K562 (cell line): Measurements from ENCODE around the gene SYS1. TPM values are rescaled to one million over a fixed set of nuclear protein-coding genes. Genes with fewer than 3 reads are reported as not detected.

Experiments used
- ATAC-seq: fragments of 200-7000 bp; cut with Tn5 transposase; 3 replicates; pipeline ENCODE4 v1.9.1; 2020; ENCODE audit warnings: moderate library complexity
- BruUV-seq: library from RNA; stranded (reverse); fragments of 400-500 nt; replicated peaks from 2 replicates; lab custom pipeline; 2021; lab: Mats Ljungman, UMichigan
- CTCF ChIA-PET: fragments of 300-600 bp; formaldehyde crosslinking; extraction: SDS; loops from one replicate; lab custom pipeline; 2021; ENCODE audit warnings: low intra/inter-chr PET ratio; lab: Yijun Ruan, JAX
- POLR2A ChIA-PET: fragments of 300-600, 350-650 bp; sonication (Branson Sonifier 250); formaldehyde crosslinking; extraction: SDS; loops from one replicate; lab custom pipeline; 2021; ENCODE audit warnings: antibody characterized with exemption, inconsistent platforms; lab: Yijun Ruan, JAX
- DNase-seq, 4 experiments: peaks; one replicate each; pipeline versions ENCODE4 v3.0.0 to v3.0.0-alpha.2; 2011 to 2018; ENCODE audit warnings: low spot score in 3 of 4, mixed read lengths in 3 of 4; ENCODE audit errors: extremely low read depth in 1 of 4
- FAIRE-seq: peaks from 2 replicates; lab custom pipeline; 2011; peaks lifted over from hg19 to GRCh38; lab: Jason Lieb, UNC
- H2AFZ ChIP-seq: 2 replicates; pipeline ENCODE4 v1.6.0; 2011; ENCODE audit warnings: low read depth, low read length, control low read depth, inconsistent platforms
- H3K27ac ChIP-seq: fragments of 200-600 bp; 3 replicates; pipeline ENCODE4 v1.8.0; 2011; ENCODE audit warnings: low read depth, mild to moderate bottlenecking, control low read depth, inconsistent platforms, low read length, moderate library complexity, mixed read lengths; ENCODE audit errors: extremely low read depth
- H3K27me3 ChIP-seq, 2 experiments: fragments of 300-600 bp in 1 of 2; 2 replicates in 1 of 2; 3 replicates in 1 of 2; pipeline versions ENCODE4 v1.6.0 to v1.8.0; 2011; ENCODE audit warnings: inconsistent platforms in 2 of 2, low read length in 2 of 2, mild to moderate bottlenecking in 1 of 2, mixed read lengths in 1 of 2, moderate library complexity in 1 of 2; ENCODE audit not compliant: control insufficient read depth in 2 of 2, insufficient read depth in 2 of 2
- H3K36me3 ChIP-seq: fragments of 300-600 bp; 3 replicates; pipeline ENCODE4 v1.8.0; 2011; ENCODE audit warnings: mild to moderate bottlenecking, low read length, inconsistent platforms; ENCODE audit not compliant: control insufficient read depth, insufficient read depth
- H3K4me1 ChIP-seq, 2 experiments: fragments of 200-600 bp in 1 of 2; replicated peaks in 1 of 2; 2 replicates in 1 of 2; 3 replicates in 1 of 2; pipeline versions ENCODE4 v1.5.1 to v1.8.0; 2011; ENCODE audit warnings: inconsistent platforms in 2 of 2, low read length in 2 of 2, mild to moderate bottlenecking in 1 of 2, mixed read lengths in 1 of 2, moderate library complexity in 1 of 2; ENCODE audit not compliant: control insufficient read depth in 2 of 2, insufficient read depth in 2 of 2
- H3K4me2 ChIP-seq: 2 replicates; pipeline ENCODE4 v1.6.1; 2011; ENCODE audit warnings: low read length, control low read depth, inconsistent platforms, mixed read lengths; ENCODE audit not compliant: insufficient read depth
- H3K4me3 ChIP-seq: fragments of 200-600 bp; sonication (generic), shearing (Covaris generic); 2 replicates; pipeline ENCODE4 v1.5.1; 2016; ENCODE audit warnings: control low read depth, inconsistent platforms
- H3K79me2 ChIP-seq: fragments of 200-600 bp; 3 replicates; pipeline ENCODE4 v1.8.0; 2011; ENCODE audit warnings: low read length, inconsistent platforms; ENCODE audit not compliant: control insufficient read depth, insufficient read depth
- H3K9ac ChIP-seq, 2 experiments: 2 replicates each; pipeline versions ENCODE4 v1.6.0 to v1.6.1; 2011; ENCODE audit warnings: low read depth in 2 of 2, low read length in 2 of 2, control low read depth in 1 of 2, inconsistent platforms in 1 of 2, mild to moderate bottlenecking in 1 of 2, mixed read lengths in 1 of 2; ENCODE audit not compliant: insufficient read depth in 1 of 2
- H3K9me1 ChIP-seq: one replicate; pipeline ENCODE4 v1.6.0; 2011; ENCODE audit warnings: inconsistent platforms, mild to moderate bottlenecking, low read length, moderate library complexity; ENCODE audit not compliant: control insufficient read depth, insufficient read depth
- H3K9me3 ChIP-seq: replicated peaks from 2 replicates; pipeline ENCODE4 v1.5.1; 2011; ENCODE audit warnings: low read depth, low read length, inconsistent platforms; ENCODE audit not compliant: control insufficient read depth, insufficient read depth
- H4K20me1 ChIP-seq: replicated peaks from 2 replicates; pipeline ENCODE4 v1.6.1; 2011; ENCODE audit warnings: low read length, inconsistent platforms, mixed read lengths; ENCODE audit not compliant: control insufficient read depth, insufficient read depth
- ADNP ChIP-seq: fragments of 200-800 bp; sonication (Bioruptor generic); IDR thresholded peaks from 2 replicates; pipeline ENCODE4 v1.6.1; 2016; ENCODE audit warnings: missing genetic modification characterization, missing compliant biosample characterization
- BRCA1 ChIP-seq, 2 experiments: fragments of 450-650 bp in 1 of 2; sonication (generic) in 1 of 2; formaldehyde crosslinking in 1 of 2; IDR thresholded peaks; 2 replicates each; pipeline versions ENCODE4 v1.5.0 to v1.6.1; 2017 to 2020; ENCODE audit warnings: mild to moderate bottlenecking in 1 of 2, missing genetic modification reagents in 1 of 2
- MEF2D ChIP-seq: conservative IDR thresholded peaks from 2 replicates; pipeline ENCODE4 v1.6.1; 2016; ENCODE audit warnings: low read depth, missing genetic modification characterization, missing compliant biosample characterization
- NR4A1 ChIP-seq, 2 experiments: fragments of 250-450 bp in 1 of 2; fragments of 450-650 bp in 1 of 2; sonication (Bioruptor Pico) in 1 of 2; IDR thresholded peaks; 2 replicates each; pipeline versions ENCODE4 v1.4.0 to v1.6.1; 2016 to 2020; ENCODE audit warnings: mild to moderate bottlenecking in 2 of 2, missing compliant biosample characterization in 1 of 2, missing genetic modification characterization in 1 of 2, moderate library complexity in 1 of 2
- PHF20 ChIP-seq: fragments of 450-650 bp; IDR thresholded peaks from 2 replicates; pipeline ENCODE4 v1.6.1; 2018; ENCODE audit not compliant: partially characterized antibody
- PKNOX1 ChIP-seq: fragments of 450-650 bp; IDR thresholded peaks from 2 replicates; pipeline ENCODE4 v1.6.1; 2016
- ZC3H11A ChIP-seq: IDR thresholded peaks from 2 replicates; pipeline ENCODE4 v1.6.1; 2012; ENCODE audit warnings: low read depth, low read length, improper control_type of control experiment
- ZNF644 ChIP-seq: fragments of 200-800 bp; sonication (Bioruptor generic); IDR thresholded peaks from 2 replicates; pipeline ENCODE4 v1.6.1; 2016; ENCODE audit warnings: low read depth, missing genetic modification characterization, missing compliant biosample characterization
- WGBS: fragments of 100-300 bp; shearing (Covaris generic); methylation state at CpG from one replicate; pipeline ENCODE4 v1.1.6; 2016; ENCODE audit warnings: low coverage, mixed read lengths; ENCODE audit not compliant: insufficient coverage; ENCODE audit errors: missing lambda C conversion rate; 5-methylcytosine and 5-hydroxymethylcytosine counted together
- in situ Hi-C: fragments of 300-500 bp; cut with MboI; formaldehyde crosslinking; loops from 4 replicates; pipeline ENCODE4 v1.15.0; 2018; ENCODE audit warnings: inconsistent platforms, mixed read lengths
- intact Hi-C: fragments of 100-400 bp; cut with micrococcal nuclease; formaldehyde crosslinking; loops from 2 replicates; pipeline ENCODE4 v1.14.2; 2022
- polyA plus RNA-seq, 8 experiments: library from polyadenylated mRNA; depleted of rRNA in 4 of 8; stranded (reverse) in 5 of 8; unstranded in 3 of 8; fragments of >200 nt; fragmentation: Nextera tagmentation in 2 of 8; fragmentation: Illumina TruSeq in 1 of 8; extraction: Ambion mirVana in 2 of 8; extraction: Trizol in 1 of 8; gene quantifications; 2 replicates each; pipeline versions ENCODE4 v1.2.1 to v1.2.3, GENCODE V29; 2011 to 2014; ENCODE audit warnings: inconsistent platforms in 1 of 8, missing spikeins in 1 of 8
- total RNA-seq, 7 experiments: library from RNA; depleted of rRNA in 6 of 7; stranded (reverse); fragments of >200 nt in 6 of 7; fragmentation: Illumina TruSeq in 2 of 7; extraction: Trizol in 2 of 7; gene quantifications; 2 replicates each; pipeline versions ENCODE4 v1.2.1 to v1.2.3, GENCODE V29; 2011 to 2021; ENCODE audit warnings: low replicate concordance in 1 of 7
- TF ChIP-seq, protein P1 (sequence below): sonication (generic); formaldehyde crosslinking; IDR thresholded peaks from 2 replicates; pipeline ENCODE4 v1.4.0; 2020; ENCODE audit warnings: mild to moderate bottlenecking, missing genetic modification reagents

SYS1 gene
- total and polyA plus RNA-seq, 9 of the 15 experiments (the other 6 are each of a cell fraction or from before 2014, with no cell fraction given) = 11.1 to 25.2 (median 17.5) TPM

- TF ChIP-seq PKNOX1 (peak; percentile 36; the same call in 1 of the 2 replicates), PHF20 (no peak)
Observed at GRCh38 chr20:45344168-45344860, 18.6 kb upstream of the SYS1 start (continued).

- ATAC-seq = no peak
- H3K27me3 ChIP-seq = no peaks in the 10 kb centered on the region
- no peak for DNase-seq
- H3K9ac ChIP-seq = peak overlapping the region in 1 of 2 experiments; percentile 66; a peak in 1 of 4 replicates
- FAIRE-seq = no peak
- no peak overlapping the region for H3K4me3 ChIP-seq
- ChIA-PET CTCF (no interaction called here), POLR2A (interaction anchor here (0.6 to 1.1 kb wide), 5 partner anchors 15 to 30 kb away, joined by 3 to 7 read pairs (median 3); partner anchors contain the start of gene SYS1)
- peaks cover 49 to 65% of the 10 kb centered on the region in 2 experiments for H3K4me1 ChIP-seq
- H3K9me1 ChIP-seq = no peaks in the 10 kb centered on the region
- no peak overlapping the region for H2AFZ ChIP-seq
- no peak overlapping the region for H3K27ac ChIP-seq
- 57% methylated on average over 8 of the region's 9 CpGs for WGBS
- peaks cover 7% of the 10 kb centered on the region; the same call in 1 of the 2 replicates for H4K20me1 ChIP-seq
- in situ Hi-C loops = no loop called here
- BruUV-seq = no TSS peak
- peaks cover 3% of the 10 kb centered on the region; the same call in 2 of the 3 replicates for H3K36me3 ChIP-seq
- H3K79me2 ChIP-seq = peaks cover 15% of the 10 kb centered on the region; the same call in 2 of the 3 replicates
- no peaks in the 10 kb centered on the region for H3K9me3 ChIP-seq
- TF ChIP-seq ZC3H11A (no peak), NR4A1 (CRISPR knock-in tag; IDR thresholded peaks at IDR 0.05) (no peak), NR4A1 (tag; IDR thresholded peaks at IDR 0.05) (no peak), ZNF644 (tag) (no peak), BRCA1 (IDR thresholded peaks at IDR 0.05) (no peak), BRCA1 (CRISPR knock-in tag; IDR thresholded peaks at IDR 0.05) (no peak), ADNP (tag) (no peak), MEF2D (tag) (no peak)
- TF ChIP-seq, protein P1, sequence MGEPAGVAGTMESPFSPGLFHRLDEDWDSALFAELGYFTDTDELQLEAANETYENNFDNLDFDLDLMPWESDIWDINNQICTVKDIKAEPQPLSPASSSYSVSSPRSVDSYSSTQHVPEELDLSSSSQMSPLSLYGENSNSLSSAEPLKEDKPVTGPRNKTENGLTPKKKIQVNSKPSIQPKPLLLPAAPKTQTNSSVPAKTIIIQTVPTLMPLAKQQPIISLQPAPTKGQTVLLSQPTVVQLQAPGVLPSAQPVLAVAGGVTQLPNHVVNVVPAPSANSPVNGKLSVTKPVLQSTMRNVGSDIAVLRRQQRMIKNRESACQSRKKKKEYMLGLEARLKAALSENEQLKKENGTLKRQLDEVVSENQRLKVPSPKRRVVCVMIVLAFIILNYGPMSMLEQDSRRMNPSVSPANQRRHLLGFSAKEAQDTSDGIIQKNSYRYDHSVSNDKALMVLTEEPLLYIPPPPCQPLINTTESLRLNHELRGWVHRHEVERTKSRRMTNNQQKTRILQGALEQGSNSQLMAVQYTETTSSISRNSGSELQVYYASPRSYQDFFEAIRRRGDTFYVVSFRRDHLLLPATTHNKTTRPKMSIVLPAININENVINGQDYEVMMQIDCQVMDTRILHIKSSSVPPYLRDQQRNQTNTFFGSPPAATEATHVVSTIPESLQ (CRISPR knock-in tag) = no peak
- no peak overlapping the region for H3K4me2 ChIP-seq
- intact Hi-C loops = no loop called here
Observed at GRCh38 chr20:45345104-45345936, 17.6 kb upstream of the SYS1 start.
